ENCODE results near the gene PABPN1L. TPM values are rescaled to one million over a fixed set of nuclear protein-coding genes. Genes with fewer than 3 reads are reported as not detected.

The PABPN1L gene
- total and polyA plus RNA-seq, 2 donors (not counting 1 experiment from before 2014, with no cell fraction given), result 0.21 to 0.84 TPM

GRCh38 chr16:88880226-88881006 is 14.0 kb upstream of the PABPN1L start:
- TF ChIP-seq EZH2 (IDR thresholded peaks at IDR 0.05; ENCODE audit: borderline replicate concordance, insufficient read depth, low read depth, low read length, poor library complexity, severe bottlenecking), result no peak
- TF ChIP-seq CTCF (IDR thresholded peaks at IDR 0.05), result no peak
- ChIA-PET CTCF (interaction anchor here (1.0 to 1.2 kb wide), 2 partner anchors 22 to 23 kb away, joined by 3 read pairs; partner anchors contain the start of genes GALNS and TRAPPC2L), POLR2A (interaction anchor here (0.7 kb wide), 1 partner anchor 310 kb away, joined by 3 read pairs; the partner anchor contains the start of gene ZC3H18)
- no peak overlapping the region for H3K4me2 ChIP-seq (replicated peaks; ENCODE audit: low read depth, low read length, poor library complexity, severe bottlenecking)
- H4K20me1 ChIP-seq (ENCODE audit: control insufficient read depth, insufficient read depth, low read length, poor library complexity, severe bottlenecking), result peaks cover 90% of the 10 kb centered on the region
- no peaks in the 10 kb centered on the region for H3K9me3 Mint-ChIP-seq (ENCODE audit: insufficient read depth)
- no peak overlapping the region for H3K27ac Mint-ChIP-seq
- intact Hi-C loops (cut with micrococcal nuclease), result no loop called here
- no peak overlapping the region for H3K9ac ChIP-seq (ENCODE audit: low read length)
- H3K4me3 ChIP-seq (ENCODE audit: control extremely low read depth in 1 of 5, extremely low read depth in 1 of 5, insufficient read depth in 1 of 5, low read depth in 2 of 5, low read length in 4 of 5), result no peak overlapping the region
- 96% methylated on average over 35 of the region's 36 CpGs for WGBS (ENCODE audit: insufficient coverage)
- no peak overlapping the region for H3K4me3 Mint-ChIP-seq
- DNase-seq, result no peak
- no peaks in the 10 kb centered on the region for H3K27me3 ChIP-seq (replicated peaks in 1 of 4; ENCODE audit: control extremely low read depth in 1 of 4, control insufficient read depth in 3 of 4, insufficient read depth in 4 of 4, low read length in 3 of 4)
- no peaks in the 10 kb centered on the region for H3K79me2 ChIP-seq (ENCODE audit: control insufficient read depth, insufficient read depth, low read length)
- H2AFZ ChIP-seq (ENCODE audit: insufficient read depth, low read depth, low read length, poor library complexity, severe bottlenecking), result no peak overlapping the region
- ATAC-seq (ENCODE audit: low read depth), result no peak
- no peaks in the 10 kb centered on the region for H3K27me3 Mint-ChIP-seq
- H3K27ac ChIP-seq (ENCODE audit: low read length in 2 of 2), result no peak overlapping the region
- peaks cover 6% of the 10 kb centered on the region for H3K4me1 Mint-ChIP-seq
- H3K4me1 ChIP-seq (ENCODE audit: control insufficient read depth in 2 of 2, insufficient read depth in 2 of 2, low read length in 2 of 2), result peaks cover 0 to 8% of the 10 kb centered on the region in 2 donors
- peaks cover 0 to 13% (median 0%) of the 10 kb centered on the region in 3 donors for H3K9me3 ChIP-seq (ENCODE audit: control extremely low read depth in 1 of 3, control insufficient read depth in 2 of 3, insufficient read depth in 1 of 3, low read length in 2 of 3)
- H3K36me3 ChIP-seq (replicated peaks in 1 of 2; ENCODE audit: control extremely low read depth in 1 of 2, control insufficient read depth in 1 of 2, extremely low read depth in 1 of 2, insufficient read depth in 2 of 2, low read length in 1 of 2), result peaks cover 0 to 78% of the 10 kb centered on the region in 2 experiments

- CTCF ChIA-PET, result no interaction called here
- Histone ChIP-seq H3K4me1 (ENCODE audit: control insufficient read depth in 2 of 2, insufficient read depth in 2 of 2, low read length in 2 of 2) (peaks cover 0 to 8% of the 10 kb centered on the region in 2 donors), H3K79me2 (ENCODE audit: control insufficient read depth, insufficient read depth, low read length) (no peaks in the 10 kb centered on the region), H2AFZ (ENCODE audit: insufficient read depth, low read depth, low read length, poor library complexity, severe bottlenecking) (no peak overlapping the region), H3K36me3 (replicated peaks in 1 of 2; ENCODE audit: control extremely low read depth in 1 of 2, control insufficient read depth in 1 of 2, extremely low read depth in 1 of 2, insufficient read depth in 2 of 2, low read length in 1 of 2) (peaks cover 0 to 72% of the 10 kb centered on the region in 2 experiments), H3K9ac (ENCODE audit: low read length) (no peak overlapping the region), H3K4me2 (replicated peaks; ENCODE audit: low read depth, low read length, poor library complexity, severe bottlenecking) (no peak overlapping the region), H3K27ac (ENCODE audit: low read length in 2 of 2) (no peak overlapping the region), H4K20me1 (ENCODE audit: control insufficient read depth, insufficient read depth, low read length, poor library complexity, severe bottlenecking) (peaks cover 90% of the 10 kb centered on the region), H3K4me3 (ENCODE audit: control extremely low read depth in 1 of 5, extremely low read depth in 1 of 5, insufficient read depth in 1 of 5, low read depth in 2 of 5, low read length in 4 of 5) (no peak overlapping the region), H3K9me3 (ENCODE audit: control extremely low read depth in 1 of 3, control insufficient read depth in 2 of 3, insufficient read depth in 1 of 3, low read length in 2 of 3) (peaks cover 0 to 18% (median 0%) of the 10 kb centered on the region in 3 donors), H3K27me3 (replicated peaks in 1 of 4; ENCODE audit: control extremely low read depth in 1 of 4, control insufficient read depth in 3 of 4, insufficient read depth in 4 of 4, low read length in 3 of 4) (no peaks in the 10 kb centered on the region)
- Mint-ChIP-seq H3K4me1 (peaks cover 6% of the 10 kb centered on the region), H3K4me3 (no peak overlapping the region), H3K27me3 (no peaks in the 10 kb centered on the region), H3K9me3 (ENCODE audit: insufficient read depth) (no peaks in the 10 kb centered on the region), H3K27ac (no peak overlapping the region)
- TF ChIP-seq CTCF (IDR thresholded peaks at IDR 0.05) (no peak), EZH2 (IDR thresholded peaks at IDR 0.05; ENCODE audit: borderline replicate concordance, insufficient read depth, low read depth, low read length, poor library complexity, severe bottlenecking) (no peak)
- POLR2A ChIA-PET, result no interaction called here
- intact Hi-C loops (cut with micrococcal nuclease), result no loop called here
- ATAC-seq (ENCODE audit: low read depth) (no peak), DNase-seq (no peak)
- 95% methylated on average over 11 of the region's 11 CpGs for WGBS (ENCODE audit: insufficient coverage)
Observed at GRCh38 chr16:88879788-88880055, 13.3 kb upstream of the PABPN1L start.
